ENCODE data around the gene VSIG10L. TPM values are rescaled to one million over a fixed set of nuclear protein-coding genes. Genes with fewer than 3 reads are reported as not detected.

The VSIG10L gene
- total RNA-seq, 1 donor from 2014 or later, result 0.65 TPM

- intact Hi-C loops (cut with DNase I), result no loop called here
- ATAC-seq (ENCODE audit: poor library complexity), result no peak
- peak; percentile 17 for DNase-seq
Observed at GRCh38 chr19:51342631-51343569, 961 bp upstream of the VSIG10L start.

- intact Hi-C loops (cut with DNase I), result no loop called here
- ATAC-seq (ENCODE audit: poor library complexity), result no peak
- DNase-seq, result peak; percentile 39
Observed at GRCh38 chr19:51341066-51341465, 873 bp downstream of the VSIG10L start.

GRCh38 chr19:51339687-51340656, 2.0 kb downstream of the VSIG10L start:
- DNase-seq (peak; percentile 99), ATAC-seq (ENCODE audit: poor library complexity) (peak; percentile 96)
- intact Hi-C loops (cut with DNase I), result loop anchor here (2.0 kb wide), 1 partner anchor 99 kb away; no protein-coding TSS in a partner anchor

GRCh38 chr19:51339313-51339686, 2.6 kb downstream of the VSIG10L start:
- ATAC-seq (ENCODE audit: poor library complexity) (no peak), DNase-seq (no peak)
- intact Hi-C loops (cut with DNase I), result loop anchor here (2.0 kb wide), 1 partner anchor 100 kb away; no protein-coding TSS in a partner anchor

- intact Hi-C loops (cut with DNase I), result loop anchor here (2.0 kb wide), 1 partner anchor 100 kb away; no protein-coding TSS in a partner anchor
- ATAC-seq (ENCODE audit: poor library complexity) (peak; percentile 81), DNase-seq (peak; percentile 89)
Observed at GRCh38 chr19:51338563-51339312, 3.2 kb downstream of the VSIG10L start.

GRCh38 chr19:51337861-51338562, 3.9 kb downstream of the VSIG10L start:
- peak; percentile 24 for DNase-seq
- intact Hi-C loops (cut with DNase I), result loop anchor here (2.0 kb wide), 1 partner anchor 101 kb away; no protein-coding TSS in a partner anchor
- ATAC-seq (ENCODE audit: poor library complexity), result no peak

GRCh38 chr19:51337141-51337860, 4.6 kb downstream of the VSIG10L start:
- intact Hi-C loops (cut with DNase I), result no loop called here
- ATAC-seq (ENCODE audit: poor library complexity) (no peak), DNase-seq (peak; percentile 29)

- intact Hi-C loops (cut with DNase I), result no loop called here
- ATAC-seq (ENCODE audit: poor library complexity), result no peak
- no peak for DNase-seq
Observed at GRCh38 chr19:51333836-51334460, 8.0 kb downstream of the VSIG10L start.

GRCh38 chr19:51331716-51332115, 10.2 kb downstream of the VSIG10L start:
- intact Hi-C loops (cut with DNase I), result no loop called here
- ATAC-seq (ENCODE audit: poor library complexity) (no peak), DNase-seq (no peak)

- ATAC-seq (ENCODE audit: poor library complexity) (no peak), DNase-seq (no peak)
- intact Hi-C loops (cut with DNase I), result no loop called here
Observed at GRCh38 chr19:51331193-51331592, 10.7 kb downstream of the VSIG10L start.

GRCh38 chr19:51330366-51330765, 11.6 kb downstream of the VSIG10L start:
- intact Hi-C loops (cut with DNase I), result no loop called here
- no peak for DNase-seq
- no peak for ATAC-seq (ENCODE audit: poor library complexity)

- ATAC-seq (ENCODE audit: poor library complexity), result no peak
- intact Hi-C loops (cut with DNase I), result no loop called here
- no peak for DNase-seq
Observed at GRCh38 chr19:51329411-51329810, 12.5 kb downstream of the VSIG10L start.

GRCh38 chr19:51327066-51328001, 14.6 kb downstream of the VSIG10L start:
- ATAC-seq (ENCODE audit: poor library complexity), result peak; percentile 60
- peak; percentile 67 for DNase-seq
- intact Hi-C loops (cut with DNase I), result no loop called here

- DNase-seq (no peak), ATAC-seq (ENCODE audit: poor library complexity) (no peak)
- intact Hi-C loops (cut with DNase I), result no loop called here
Observed at GRCh38 chr19:51326216-51327065, 15.5 kb downstream of the VSIG10L start.
